Mesenchymal stem cell (in vitro differentiated cells and primary cell): ENCODE measurements around the gene NUP214.

Source experiments
- DNase-seq: peaks from one replicate; pipeline ENCODE4 v3.0.0-alpha.2; 2013
- H2AFZ ChIP-seq: one replicate; pipeline ENCODE4 v1.6.1; 2013; ENCODE audit warnings: low read depth, mild to moderate bottlenecking, control low read depth, inconsistent platforms, low read length, moderate library complexity
- H2AK5ac ChIP-seq: 2 replicates; pipeline ENCODE4 v1.6.1; 2013; ENCODE audit warnings: low read length, moderate library complexity, mild to moderate bottlenecking, inconsistent platforms; ENCODE audit not compliant: severe bottlenecking
- H2BK120ac ChIP-seq: one replicate; pipeline ENCODE4 v1.6.1; 2013; ENCODE audit warnings: low read depth, mild to moderate bottlenecking, inconsistent platforms, low read length, moderate library complexity
- H2BK12ac ChIP-seq, 2 experiments: one replicate each; pipeline ENCODE4 v1.6.1; 2013; ENCODE audit warnings: inconsistent platforms in 2 of 2, low read length in 2 of 2, mild to moderate bottlenecking in 2 of 2, moderate library complexity in 2 of 2, control low read depth in 1 of 2
- H2BK15ac ChIP-seq: one replicate; pipeline ENCODE4 v1.6.1; 2013; ENCODE audit warnings: mild to moderate bottlenecking, low read depth, inconsistent platforms; ENCODE audit not compliant: poor library complexity, severe bottlenecking
- H2BK5ac ChIP-seq: 2 replicates; pipeline ENCODE4 v1.6.1; 2013; ENCODE audit warnings: low read depth, mild to moderate bottlenecking, low read length, control low read depth, inconsistent platforms; ENCODE audit not compliant: poor library complexity, severe bottlenecking
- H3K14ac ChIP-seq, 2 experiments: one replicate each; pipeline ENCODE4 v1.6.1; 2013; ENCODE audit warnings: inconsistent platforms in 2 of 2, low read length in 2 of 2, control low read depth in 1 of 2, mild to moderate bottlenecking in 1 of 2, moderate library complexity in 1 of 2
- H3K18ac ChIP-seq, 2 experiments: one replicate each; pipeline ENCODE4 v1.6.1; 2013; ENCODE audit warnings: inconsistent platforms in 2 of 2, low read length in 2 of 2, control low read depth in 1 of 2, low read depth in 1 of 2, mild to moderate bottlenecking in 1 of 2
- H3K23ac ChIP-seq, 2 experiments: one replicate each; pipeline ENCODE4 v1.6.1; 2013; ENCODE audit warnings: inconsistent platforms in 2 of 2, low read length in 2 of 2, mild to moderate bottlenecking in 2 of 2, moderate library complexity in 2 of 2, control low read depth in 1 of 2
- H3K27ac ChIP-seq: 2 replicates; pipeline ENCODE4 v1.5.1; 2013; ENCODE audit warnings: mild to moderate bottlenecking, moderate library complexity, low read length, control low read depth, inconsistent platforms; ENCODE audit not compliant: poor library complexity, severe bottlenecking
- H3K27me3 ChIP-seq, 2 experiments: 2 replicates each; pipeline versions ENCODE4 v1.6.1 to v1.7.0; 2013; ENCODE audit warnings: low read length in 2 of 2, mild to moderate bottlenecking in 2 of 2, moderate library complexity in 2 of 2, control low read depth in 1 of 2, inconsistent platforms in 1 of 2; ENCODE audit not compliant: control insufficient read depth in 1 of 2, insufficient read depth in 1 of 2
- H3K36me3 ChIP-seq, 2 experiments: 2 replicates each; pipeline versions ENCODE4 v1.6.1 to v1.7.0; 2013; ENCODE audit warnings: low read length in 2 of 2, control low read depth in 1 of 2, inconsistent platforms in 1 of 2, low read depth in 1 of 2, mild to moderate bottlenecking in 1 of 2; ENCODE audit not compliant: insufficient read depth in 2 of 2, control insufficient read depth in 1 of 2
- H3K4ac ChIP-seq, 2 experiments: one replicate each; pipeline ENCODE4 v1.6.1; 2013; ENCODE audit warnings: inconsistent platforms in 2 of 2, low read length in 2 of 2, mild to moderate bottlenecking in 2 of 2, moderate library complexity in 2 of 2, control low read depth in 1 of 2, low read depth in 1 of 2
- H3K4me1 ChIP-seq: 2 replicates; pipeline ENCODE4 v1.6.1; 2013; ENCODE audit warnings: low read depth, low read length, control low read depth; ENCODE audit not compliant: control insufficient read depth, insufficient read depth
- H3K4me2 ChIP-seq: 2 replicates; pipeline ENCODE4 v1.6.1; 2013; ENCODE audit warnings: low read length, mild to moderate bottlenecking, inconsistent platforms; ENCODE audit not compliant: poor library complexity, severe bottlenecking
- H3K4me3 ChIP-seq, 2 experiments: 2 replicates each; pipeline versions ENCODE4 v1.5.1 to v1.7.0; 2013; ENCODE audit warnings: low read length in 2 of 2, mild to moderate bottlenecking in 2 of 2, control low read depth in 1 of 2, low read depth in 1 of 2; ENCODE audit not compliant: insufficient read depth in 1 of 2
- H3K79me1 ChIP-seq: replicated peaks from 2 replicates; pipeline ENCODE4 v1.6.1; 2013; ENCODE audit warnings: mild to moderate bottlenecking, control low read depth, low read length, inconsistent platforms; ENCODE audit not compliant: poor library complexity, severe bottlenecking
- H3K9ac ChIP-seq: 2 replicates; pipeline ENCODE4 v1.7.0; 2013; ENCODE audit warnings: mild to moderate bottlenecking, low read length, moderate library complexity
- H3K9me3 ChIP-seq: 2 replicates; pipeline ENCODE4 v1.7.0; 2013; ENCODE audit warnings: mild to moderate bottlenecking, low read length; ENCODE audit not compliant: control insufficient read depth
- H4K8ac ChIP-seq: one replicate; pipeline ENCODE4 v1.6.1; 2013; ENCODE audit warnings: inconsistent platforms, mild to moderate bottlenecking, low read length, moderate library complexity
- H4K91ac ChIP-seq: one replicate; pipeline ENCODE4 v1.6.1; 2013; ENCODE audit warnings: mild to moderate bottlenecking, low read length, inconsistent platforms
- WGBS: methylation state at CpG from one replicate; pipeline ENCODE4 v1.1.7; 2013; ENCODE audit warnings: mixed read lengths; 5-methylcytosine and 5-hydroxymethylcytosine counted together

Gene NUP214

GRCh38 chr9:131140550-131140949 is 15.2 kb downstream of the NUP214 start:
- H3K4me3 ChIP-seq = no peak overlapping the region
- no peaks in the 10 kb centered on the region for H3K9me3 ChIP-seq
- no peak overlapping the region for H2AFZ ChIP-seq
- no peak overlapping the region for H3K9ac ChIP-seq
- no peak overlapping the region for H3K14ac ChIP-seq
- no peak overlapping the region for H4K8ac ChIP-seq
- H3K23ac ChIP-seq = no peak overlapping the region
- 100% methylated on average over 3 of the region's 3 CpGs for WGBS
- no peak overlapping the region for H4K91ac ChIP-seq
- no peak overlapping the region for H2BK12ac ChIP-seq
- peaks cover 25% of the 10 kb centered on the region for H3K79me1 ChIP-seq
- H3K27me3 ChIP-seq = no peaks in the 10 kb centered on the region
- H2BK120ac ChIP-seq = no peak overlapping the region
- peaks cover 1% of the 10 kb centered on the region for H3K4me1 ChIP-seq
- no peak overlapping the region for H2BK5ac ChIP-seq
- peaks cover 29 to 91% of the 10 kb centered on the region in 2 experiments for H3K36me3 ChIP-seq
- H3K4ac ChIP-seq = no peak overlapping the region
- no peak for DNase-seq
- no peak overlapping the region for H3K18ac ChIP-seq
- H3K27ac ChIP-seq = no peak overlapping the region
- H2BK15ac ChIP-seq = no peak overlapping the region
- H3K4me2 ChIP-seq = no peak overlapping the region
- H2AK5ac ChIP-seq = no peak overlapping the region

DNA sequence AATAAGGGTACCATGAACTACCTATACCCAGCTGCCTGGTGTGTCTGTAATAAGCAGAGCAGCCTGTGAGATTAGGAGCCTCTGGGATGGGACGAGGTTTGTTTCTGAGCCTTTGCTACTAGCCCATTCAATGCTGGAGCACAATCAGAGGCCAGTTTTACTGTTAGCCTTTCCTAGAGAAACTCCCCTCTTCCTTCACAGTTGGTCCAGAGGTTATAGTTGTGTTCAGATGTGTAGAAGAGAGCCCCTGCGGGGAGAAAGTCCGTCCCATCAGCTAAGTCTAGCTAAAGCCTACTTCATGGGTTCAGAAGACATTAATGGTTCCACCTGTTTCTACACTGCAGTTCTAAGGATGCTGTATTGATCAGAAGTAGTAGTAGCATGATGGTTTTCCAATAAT is 16.8 kb downstream of the NUP214 start:
- 90% methylated on average over 3 of the region's 3 CpGs for WGBS

DNA sequence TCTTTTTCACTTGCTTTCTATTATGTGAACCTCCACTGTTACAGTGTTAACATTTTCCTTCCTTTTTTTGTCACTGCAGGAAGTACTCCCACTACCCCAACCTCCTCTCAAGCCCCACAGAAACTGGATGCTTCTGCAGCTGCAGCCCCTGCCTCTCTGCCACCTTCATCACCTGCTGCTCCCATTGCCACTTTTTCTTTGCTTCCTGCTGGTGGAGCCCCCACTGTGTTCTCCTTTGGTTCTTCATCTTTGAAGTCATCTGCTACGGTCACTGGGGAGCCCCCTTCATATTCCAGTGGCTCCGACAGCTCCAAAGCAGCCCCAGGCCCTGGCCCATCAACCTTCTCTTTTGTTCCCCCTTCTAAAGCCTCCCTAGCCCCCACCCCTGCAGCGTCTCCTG is 18.8 kb downstream of the NUP214 start:
- Histone ChIP-seq H3K79me1 (peaks cover 14% of the 10 kb centered on the region), H3K9ac (no peak overlapping the region), H3K4me3 (no peak overlapping the region), H2BK15ac (no peak overlapping the region), H2BK5ac (no peak overlapping the region), H3K23ac (no peak overlapping the region), H4K91ac (no peak overlapping the region), H4K8ac (no peak overlapping the region), H3K4me2 (no peak overlapping the region), H2BK120ac (no peak overlapping the region), H3K27ac (no peak overlapping the region), H3K9me3 (no peaks in the 10 kb centered on the region), H3K4me1 (peaks cover 2% of the 10 kb centered on the region), H3K27me3 (no peaks in the 10 kb centered on the region), H2AK5ac (no peak overlapping the region), H3K36me3 (peaks cover 26 to 92% of the 10 kb centered on the region in 2 experiments), H3K4ac (no peak overlapping the region), H3K18ac (no peak overlapping the region), H2AFZ (no peak overlapping the region), H2BK12ac (no peak overlapping the region), H3K14ac (no peak overlapping the region)
- 93% methylated on average over 3 of the region's 3 CpGs for WGBS
- no peak for DNase-seq

More for the DNA sequence above, 16.8 kb downstream of the NUP214 start:
- H3K79me1 ChIP-seq = peaks cover 16% of the 10 kb centered on the region
- H3K4me2 ChIP-seq = no peak overlapping the region
- no peak overlapping the region for H4K91ac ChIP-seq
- no peak overlapping the region for H3K4ac ChIP-seq
- no peak overlapping the region for H3K27ac ChIP-seq
- H3K4me3 ChIP-seq = no peak overlapping the region
- H3K27me3 ChIP-seq = no peaks in the 10 kb centered on the region
- no peak overlapping the region for H3K9ac ChIP-seq
- no peak for DNase-seq
- H2BK120ac ChIP-seq = no peak overlapping the region
- H3K18ac ChIP-seq = no peak overlapping the region
- peaks cover 28 to 90% of the 10 kb centered on the region in 2 experiments for H3K36me3 ChIP-seq
- no peak overlapping the region for H3K23ac ChIP-seq
- H2AFZ ChIP-seq = no peak overlapping the region
- H3K9me3 ChIP-seq = no peaks in the 10 kb centered on the region
- no peak overlapping the region for H3K14ac ChIP-seq
- H2BK5ac ChIP-seq = no peak overlapping the region
- peaks cover 3% of the 10 kb centered on the region for H3K4me1 ChIP-seq
- H2BK12ac ChIP-seq = no peak overlapping the region
- no peak overlapping the region for H2AK5ac ChIP-seq
- no peak overlapping the region for H2BK15ac ChIP-seq
- no peak overlapping the region for H4K8ac ChIP-seq

DNA sequence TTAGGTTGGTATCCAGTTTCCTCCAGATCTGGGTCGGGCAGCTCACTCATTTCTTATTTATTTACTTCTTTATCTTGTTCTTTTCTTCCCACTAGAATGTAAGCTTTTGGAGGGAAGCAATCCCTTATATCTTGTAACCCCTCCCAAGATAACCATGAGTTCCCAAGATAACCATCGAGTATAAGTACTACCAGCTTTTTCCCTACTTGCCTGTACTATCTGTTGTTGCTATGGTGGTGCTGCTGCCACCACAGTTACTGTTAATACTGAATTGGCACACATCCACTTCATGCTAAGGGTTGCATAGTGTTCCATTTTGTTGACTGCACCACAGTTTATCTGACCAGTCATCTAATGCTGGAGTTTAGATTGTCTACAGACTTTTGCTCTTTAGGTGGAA is 19.9 kb downstream of the NUP214 start:
- H2BK5ac ChIP-seq = no peak overlapping the region
- H3K4me2 ChIP-seq = no peak overlapping the region
- no peak overlapping the region for H2BK120ac ChIP-seq
- H3K27me3 ChIP-seq = no peaks in the 10 kb centered on the region
- H2BK15ac ChIP-seq = no peak overlapping the region
- no peaks in the 10 kb centered on the region for H3K9me3 ChIP-seq
- no peak overlapping the region for H2AFZ ChIP-seq
- H3K23ac ChIP-seq = no peak overlapping the region
- no peak overlapping the region for H2AK5ac ChIP-seq
- H3K27ac ChIP-seq = no peak overlapping the region
- peaks cover 34 to 92% of the 10 kb centered on the region in 2 experiments for H3K36me3 ChIP-seq
- no peak for DNase-seq
- H3K4me3 ChIP-seq = no peak overlapping the region
- H3K79me1 ChIP-seq = peaks cover 19% of the 10 kb centered on the region
- H3K4ac ChIP-seq = no peak overlapping the region
- H3K18ac ChIP-seq = no peak overlapping the region
- no peak overlapping the region for H2BK12ac ChIP-seq
- H3K4me1 ChIP-seq = peaks cover 2% of the 10 kb centered on the region
- no peak overlapping the region for H4K91ac ChIP-seq
- H3K14ac ChIP-seq = no peak overlapping the region
- WGBS = 100% methylated on average over 2 of the region's 2 CpGs
- H3K9ac ChIP-seq = no peak overlapping the region
- H4K8ac ChIP-seq = no peak overlapping the region
